Gastrocnemius medialis (tissue), 4 donors: Measurements from ENCODE around the gene LUZP1.

Source experiments
- CTCF ChIP-seq, 5 experiments: fragments of 450-650 bp in 3 of 5; fragments of 200-600 bp in 2 of 5; sonication (generic) in 2 of 5; IDR thresholded peaks in 4 of 5; conservative IDR thresholded peaks in 1 of 5; 1 replicate in 4 of 5; 2 replicates in 1 of 5; pipeline ENCODE4 v1.5.1; 2016 to 2019; ENCODE audit warnings: antibody characterized with exemption in 5 of 5, mild to moderate bottlenecking in 3 of 5, moderate library complexity in 3 of 5
- POLR2A ChIP-seq, 2 donors: fragments of 450-650 bp; IDR thresholded peaks; one replicate each; pipeline ENCODE4 v1.6.1; 2017; ENCODE audit warnings: antibody characterized with exemption in 2 of 2, mild to moderate bottlenecking in 2 of 2, moderate library complexity in 2 of 2

GRCh38 chr1:23125489-23125888 lies 43.2 kb downstream of the LUZP1 start:
- TF ChIP-seq CTCF (IDR thresholded peaks at IDR 0.05 in 4 of 5, conservative IDR thresholded peaks at IDR 0.05 in 1 of 5) (no peak), POLR2A (IDR thresholded peaks at IDR 0.05) (no peak)
